GM06990 (cell line): ENCODE measurements around the gene CCSER2.

Source experiments
- DNase-seq: peaks from one replicate; pipeline ENCODE4 v3.0.0-alpha.2; 2011; ENCODE audit not compliant: insufficient read length; ENCODE audit errors: extremely low read depth
- H3K27me3 ChIP-seq: replicated peaks from 2 replicates; pipeline ENCODE4 v1.6.0; 2011; ENCODE audit warnings: low read length; ENCODE audit not compliant: control insufficient read depth, insufficient read depth
- H3K36me3 ChIP-seq: 2 replicates; pipeline ENCODE4 v1.5.1; 2011; ENCODE audit warnings: low read length; ENCODE audit not compliant: control insufficient read depth, insufficient read depth
- H3K4me3 ChIP-seq: replicated peaks from 2 replicates; pipeline ENCODE4 v1.5.1; 2011; ENCODE audit warnings: low read depth, mild to moderate bottlenecking, control low read depth, low read length
- TF ChIP-seq, protein P1 (sequence below): IDR thresholded peaks from 2 replicates; pipeline ENCODE4 v1.5.1; 2011; ENCODE audit warnings: low read length, control low read depth, mild to moderate bottlenecking, inconsistent platforms; ENCODE audit not compliant: insufficient read depth, poor library complexity, severe bottlenecking

The CCSER2 gene

DNA sequence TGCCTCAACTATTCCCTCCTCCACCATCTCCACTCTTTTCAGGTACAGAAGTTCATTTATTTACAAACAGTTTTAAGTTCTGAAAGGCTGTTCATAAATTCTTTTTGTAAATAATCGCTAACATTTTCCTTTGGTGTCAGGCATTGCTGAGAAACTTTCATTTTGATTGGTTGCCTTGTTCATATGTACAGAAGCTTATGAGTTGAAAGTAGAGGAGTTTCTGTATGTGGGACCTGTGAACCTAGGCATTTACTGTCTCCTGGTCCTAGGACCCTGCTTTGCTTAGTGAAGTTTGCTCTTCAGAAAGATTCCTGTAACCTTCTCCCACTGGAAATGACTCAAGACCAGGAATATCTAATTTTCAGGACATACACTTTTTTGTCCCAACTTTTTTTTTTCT is 30.4 kb downstream of the CCSER2 start:
- Histone ChIP-seq H3K4me3 (no peak overlapping the region), H3K27me3 (no peaks in the 10 kb centered on the region), H3K36me3 (no peaks in the 10 kb centered on the region)
- no peak for DNase-seq
- TF ChIP-seq, protein P1, sequence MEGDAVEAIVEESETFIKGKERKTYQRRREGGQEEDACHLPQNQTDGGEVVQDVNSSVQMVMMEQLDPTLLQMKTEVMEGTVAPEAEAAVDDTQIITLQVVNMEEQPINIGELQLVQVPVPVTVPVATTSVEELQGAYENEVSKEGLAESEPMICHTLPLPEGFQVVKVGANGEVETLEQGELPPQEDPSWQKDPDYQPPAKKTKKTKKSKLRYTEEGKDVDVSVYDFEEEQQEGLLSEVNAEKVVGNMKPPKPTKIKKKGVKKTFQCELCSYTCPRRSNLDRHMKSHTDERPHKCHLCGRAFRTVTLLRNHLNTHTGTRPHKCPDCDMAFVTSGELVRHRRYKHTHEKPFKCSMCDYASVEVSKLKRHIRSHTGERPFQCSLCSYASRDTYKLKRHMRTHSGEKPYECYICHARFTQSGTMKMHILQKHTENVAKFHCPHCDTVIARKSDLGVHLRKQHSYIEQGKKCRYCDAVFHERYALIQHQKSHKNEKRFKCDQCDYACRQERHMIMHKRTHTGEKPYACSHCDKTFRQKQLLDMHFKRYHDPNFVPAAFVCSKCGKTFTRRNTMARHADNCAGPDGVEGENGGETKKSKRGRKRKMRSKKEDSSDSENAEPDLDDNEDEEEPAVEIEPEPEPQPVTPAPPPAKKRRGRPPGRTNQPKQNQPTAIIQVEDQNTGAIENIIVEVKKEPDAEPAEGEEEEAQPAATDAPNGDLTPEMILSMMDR: no peak

DNA sequence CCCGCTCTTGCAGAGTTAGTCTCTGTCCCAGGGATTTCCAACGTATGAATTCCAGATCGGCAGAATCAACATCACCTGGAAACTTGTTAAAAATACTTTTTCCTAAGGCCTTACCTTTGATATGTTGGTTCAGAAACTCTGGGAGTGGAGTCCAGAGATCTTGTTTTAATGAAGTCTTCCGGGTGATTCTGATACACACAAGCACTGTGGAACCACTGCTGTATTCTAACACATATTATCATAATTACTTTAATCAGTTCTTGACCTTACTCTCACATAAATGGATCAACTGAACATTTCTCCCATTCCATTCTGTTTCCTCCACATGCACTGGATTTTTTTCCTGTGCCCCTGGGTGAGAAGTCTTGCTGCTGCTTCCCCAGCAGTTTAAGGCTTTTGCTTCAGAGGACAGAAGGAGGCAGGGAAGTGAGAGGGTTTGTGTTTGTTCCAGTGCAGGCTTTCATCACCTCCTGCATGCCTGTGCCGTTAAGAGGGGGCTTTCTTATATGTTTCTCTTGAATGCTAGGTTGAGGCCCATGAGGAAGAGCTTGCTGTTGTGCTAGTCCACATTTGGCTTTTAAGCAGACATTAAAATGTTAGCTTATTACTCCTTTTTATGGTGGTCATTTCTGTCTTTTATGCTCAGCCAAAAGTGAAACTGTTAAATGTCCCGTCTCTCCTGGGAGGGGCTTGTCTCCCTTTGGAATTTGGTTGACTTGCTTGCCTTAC is 32.4 kb downstream of the CCSER2 start:
- H3K4me3 ChIP-seq: no peak overlapping the region
- DNase-seq: no peak
- no peaks in the 10 kb centered on the region for H3K36me3 ChIP-seq
- no peaks in the 10 kb centered on the region for H3K27me3 ChIP-seq
- TF ChIP-seq, protein P1: no peak

DNA sequence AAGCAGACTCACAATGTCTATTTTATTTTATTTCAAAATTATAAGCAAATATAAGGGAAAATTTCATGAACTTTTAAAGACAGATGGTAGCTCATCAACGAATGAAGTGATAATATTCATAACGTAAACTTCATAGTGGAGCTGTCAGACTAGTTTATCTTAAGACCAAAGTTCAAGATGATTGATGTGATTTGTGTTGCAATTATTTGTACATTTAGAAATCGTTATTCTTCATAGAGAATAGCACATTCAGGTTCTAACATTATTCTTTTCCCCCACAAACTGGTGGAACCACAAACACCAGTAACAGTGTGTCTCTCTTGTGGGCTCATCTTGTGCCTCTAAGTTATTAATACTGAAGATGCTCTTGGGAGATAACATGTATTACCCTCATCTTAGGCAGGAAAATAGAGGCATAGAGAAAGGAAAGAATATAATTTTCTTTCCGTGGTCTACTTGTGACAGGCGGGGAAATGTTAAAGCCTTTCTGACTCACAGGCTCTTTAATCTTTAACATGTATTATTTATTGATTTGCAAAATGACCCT is 37.0 kb downstream of the CCSER2 start:
- Histone ChIP-seq H3K36me3 (no peaks in the 10 kb centered on the region), H3K4me3 (no peak overlapping the region), H3K27me3 (no peaks in the 10 kb centered on the region)
- no peak for DNase-seq
- TF ChIP-seq, protein P1: no peak

DNA sequence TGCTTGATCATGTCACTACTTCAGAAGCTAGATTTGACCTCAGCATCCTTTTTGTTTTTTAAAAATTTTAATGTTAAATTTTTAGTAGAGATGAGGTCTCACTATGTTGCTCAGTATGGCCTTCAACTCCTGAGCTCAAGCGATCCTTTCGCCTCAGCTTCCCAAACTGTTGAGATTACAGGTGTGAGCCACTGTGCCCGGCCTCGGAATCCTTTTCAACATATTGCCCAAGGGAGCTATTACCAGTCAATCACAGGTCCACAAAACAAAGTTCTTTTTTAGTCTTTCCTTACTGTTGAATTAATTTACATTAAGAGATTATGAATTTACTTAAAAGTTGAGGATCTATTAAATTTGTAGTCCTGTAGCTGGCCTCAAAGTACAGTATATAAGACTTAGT is 37.7 kb downstream of the CCSER2 start:
- H3K36me3 ChIP-seq: no peaks in the 10 kb centered on the region
- TF ChIP-seq, protein P1: no peak
- no peak for DNase-seq
- H3K27me3 ChIP-seq: no peaks in the 10 kb centered on the region
- H3K4me3 ChIP-seq: no peak overlapping the region

DNA sequence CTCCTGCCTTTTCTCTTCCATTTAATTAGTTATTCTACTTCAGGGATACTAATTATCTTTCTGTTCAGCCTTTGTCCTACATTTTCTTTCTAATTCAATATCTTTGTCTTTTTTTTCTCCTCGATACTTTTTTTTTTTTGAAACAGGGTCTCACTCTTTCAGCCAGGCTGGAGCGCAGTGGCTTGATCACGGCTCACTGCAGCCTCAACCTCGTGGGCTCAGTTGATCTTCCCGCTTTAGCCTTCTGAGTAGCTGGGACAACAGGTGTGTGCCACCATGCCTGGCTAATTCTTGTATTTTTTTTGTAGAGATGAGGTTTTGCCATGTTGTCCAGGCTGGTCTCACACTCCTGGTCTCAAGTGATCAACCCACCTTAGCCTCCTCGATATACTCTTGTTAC is 38.9 kb downstream of the CCSER2 start:
- DNase-seq: no peak
- Histone ChIP-seq H3K27me3 (no peaks in the 10 kb centered on the region), H3K4me3 (no peak overlapping the region), H3K36me3 (no peaks in the 10 kb centered on the region)
- TF ChIP-seq, protein P1: no peak
